Measurements from ENCODE around the gene P2RY14.

The P2RY14 gene

GRCh38 chr3:151226825-151227224, 51.5 kb downstream of the P2RY14 start:
- H3K9me2 ChIP-seq (replicated peaks; ENCODE audit: insufficient read depth, low read length), result no peaks in the 10 kb centered on the region
- H3K4me1 ChIP-seq (ENCODE audit: low read length), result peaks cover 23% of the 10 kb centered on the region
- DNase-seq, result no peak
- H3K27me3 ChIP-seq (replicated peaks; ENCODE audit: insufficient read depth, low read length), result no peaks in the 10 kb centered on the region
- H2AFZ ChIP-seq (ENCODE audit: low read length), result no peak overlapping the region
- H3K27ac ChIP-seq (ENCODE audit: low read length), result no peak overlapping the region
- no peak for TF ChIP-seq EZH2 (optimal IDR thresholded peaks at IDR 0.05; ENCODE audit: low read depth, low read length)
- H3K36me3 ChIP-seq (replicated peaks; ENCODE audit: insufficient read depth, low read length), result no peaks in the 10 kb centered on the region
- H3K4me3 ChIP-seq (ENCODE audit: low read length), result no peak overlapping the region
- H3K4me2 ChIP-seq (ENCODE audit: low read depth, low read length), result no peak overlapping the region
- no peaks in the 10 kb centered on the region for H3K79me2 ChIP-seq (ENCODE audit: low read length)
- H3K9ac ChIP-seq (ENCODE audit: low read length), result no peak overlapping the region
- H3K9me3 ChIP-seq (replicated peaks; ENCODE audit: insufficient read depth, low read length), result no peaks in the 10 kb centered on the region
- H4K20me1 ChIP-seq (ENCODE audit: insufficient read depth, low read length), result no peaks in the 10 kb centered on the region
- H3F3A ChIP-seq (ENCODE audit: insufficient read depth, low read length), result peaks cover 7% of the 10 kb centered on the region; the same call in 1 of the 2 replicates

- Histone ChIP-seq H3K79me2 (ENCODE audit: low read length) (no peaks in the 10 kb centered on the region), H3K9ac (ENCODE audit: low read length) (no peak overlapping the region), H3K27ac (ENCODE audit: low read length) (no peak overlapping the region), H4K20me1 (ENCODE audit: insufficient read depth, low read length) (no peaks in the 10 kb centered on the region), H3K4me1 (ENCODE audit: low read length) (peaks cover 23% of the 10 kb centered on the region), H3K36me3 (replicated peaks; ENCODE audit: insufficient read depth, low read length) (no peaks in the 10 kb centered on the region), H3K9me2 (replicated peaks; ENCODE audit: insufficient read depth, low read length) (no peaks in the 10 kb centered on the region), H3K4me2 (ENCODE audit: low read depth, low read length) (no peak overlapping the region), H3K4me3 (ENCODE audit: low read length) (no peak overlapping the region), H3K27me3 (replicated peaks; ENCODE audit: insufficient read depth, low read length) (no peaks in the 10 kb centered on the region), H2AFZ (ENCODE audit: low read length) (no peak overlapping the region), H3K9me3 (replicated peaks; ENCODE audit: insufficient read depth, low read length) (no peaks in the 10 kb centered on the region), H3F3A (ENCODE audit: insufficient read depth, low read length) (peaks cover 7% of the 10 kb centered on the region; the same call in 1 of the 2 replicates)
- no peak for DNase-seq
- TF ChIP-seq EZH2phosphoT487 (IDR thresholded peaks at IDR 0.05; ENCODE audit: low read length) (no peak), EZH2 (optimal IDR thresholded peaks at IDR 0.05; ENCODE audit: low read depth, low read length) (no peak), CTCF (IDR thresholded peaks at IDR 0.05; ENCODE audit: low read length) (no peak)
Measured at GRCh38 chr3:151226088-151226563, 52.2 kb downstream of the P2RY14 start.

GRCh38 chr3:151225040-151225975, 53.0 kb downstream of the P2RY14 start:
- H3K4me2 ChIP-seq (ENCODE audit: low read depth, low read length), result no peak overlapping the region
- H3K79me2 ChIP-seq (ENCODE audit: low read length), result no peaks in the 10 kb centered on the region
- no peaks in the 10 kb centered on the region for H3K9me3 ChIP-seq (replicated peaks; ENCODE audit: insufficient read depth, low read length)
- no peak overlapping the region for H3K4me3 ChIP-seq (ENCODE audit: low read length)
- no peaks in the 10 kb centered on the region for H3K36me3 ChIP-seq (replicated peaks; ENCODE audit: insufficient read depth, low read length)
- no peak overlapping the region for H3K27ac ChIP-seq (ENCODE audit: low read length)
- H3K9ac ChIP-seq (ENCODE audit: low read length), result no peak overlapping the region
- no peak overlapping the region for H2AFZ ChIP-seq (ENCODE audit: low read length)
- TF ChIP-seq CTCF (IDR thresholded peaks at IDR 0.05; ENCODE audit: low read length) (no peak), EZH2 (optimal IDR thresholded peaks at IDR 0.05; ENCODE audit: low read depth, low read length) (no peak), EZH2phosphoT487 (IDR thresholded peaks at IDR 0.05; ENCODE audit: low read length) (no peak)
- no peaks in the 10 kb centered on the region for H4K20me1 ChIP-seq (ENCODE audit: insufficient read depth, low read length)
- DNase-seq, result no peak
- no peaks in the 10 kb centered on the region for H3K9me2 ChIP-seq (replicated peaks; ENCODE audit: insufficient read depth, low read length)
- H3K4me1 ChIP-seq (ENCODE audit: low read length), result peaks cover 18% of the 10 kb centered on the region
- peaks cover 7% of the 10 kb centered on the region; the same call in 1 of the 2 replicates for H3F3A ChIP-seq (ENCODE audit: insufficient read depth, low read length)
- H3K27me3 ChIP-seq (replicated peaks; ENCODE audit: insufficient read depth, low read length), result no peaks in the 10 kb centered on the region
